LNCAP (cell line): ENCODE measurements around the gene CRABP2.

Experiments used
- CTCF ChIP-seq: fragments of 450-650 bp; IDR thresholded peaks from 2 replicates; pipeline ENCODE4 v1.5.1; 2017; ENCODE audit warnings: mild to moderate bottlenecking

Gene CRABP2

GRCh38 chr1:156711011-156711817 is 5.8 kb upstream of the CRABP2 start:
- TF ChIP-seq CTCF = no peak

GRCh38 chr1:156709757-156710489 is 4.5 kb upstream of the CRABP2 start:
- no peak for TF ChIP-seq CTCF

- no peak for TF ChIP-seq CTCF
These were observed 3.6 kb upstream of the CRABP2 start for GRCh38 chr1:156709031-156709430.

GRCh38 chr1:156708218-156708661 is 2.9 kb upstream of the CRABP2 start:
- no peak for TF ChIP-seq CTCF

GRCh38 chr1:156707417-156708217 is 2.2 kb upstream of the CRABP2 start:
- TF ChIP-seq CTCF = no peak

GRCh38 chr1:156706657-156707416 is 1.5 kb upstream of the CRABP2 start:
- TF ChIP-seq CTCF = no peak
